Left ventricle myocardium superior (tissue), 1 donor: ENCODE measurements around the gene RAB11FIP4. TPM values are rescaled to one million over a fixed set of nuclear protein-coding genes. Genes with fewer than 3 reads are reported as not detected.

Experiments
- ATAC-seq: fragments of 200-7000 bp; cut with Tn5 transposase; one replicate; pipeline ENCODE4 v1.9.1; 2020; ENCODE audit warnings: mild to moderate bottlenecking, moderate library complexity
- DNase-seq: peaks from one replicate; pipeline ENCODE4 v3.0.0-alpha.2; 2020
- intact Hi-C: fragments of 100-400 bp; cut with micrococcal nuclease; formaldehyde crosslinking; loops from one replicate; pipeline ENCODE4 v1.11.0; 2022
- total RNA-seq: library from RNA; stranded (reverse); fragmentation: NEBNext Ultra II Directional; extraction: Animal tissue kit (Norgen Biotek cat#: 25700); gene quantifications from one replicate; pipeline ENCODE4 v1.2.1, GENCODE V29; 2021
- donor health status: DM: no; HTN: yes; CAD: no; lungs with severe emphysema.

The RAB11FIP4 gene
- total RNA-seq, 1 donor from 2014 or later = 15.8 TPM

GRCh38 chr17:31549525-31550388, 158.3 kb downstream of the RAB11FIP4 start:
- DNase-seq (peak; percentile 94), ATAC-seq (peak; percentile 94)
- intact Hi-C loops = no loop called here

DNA sequence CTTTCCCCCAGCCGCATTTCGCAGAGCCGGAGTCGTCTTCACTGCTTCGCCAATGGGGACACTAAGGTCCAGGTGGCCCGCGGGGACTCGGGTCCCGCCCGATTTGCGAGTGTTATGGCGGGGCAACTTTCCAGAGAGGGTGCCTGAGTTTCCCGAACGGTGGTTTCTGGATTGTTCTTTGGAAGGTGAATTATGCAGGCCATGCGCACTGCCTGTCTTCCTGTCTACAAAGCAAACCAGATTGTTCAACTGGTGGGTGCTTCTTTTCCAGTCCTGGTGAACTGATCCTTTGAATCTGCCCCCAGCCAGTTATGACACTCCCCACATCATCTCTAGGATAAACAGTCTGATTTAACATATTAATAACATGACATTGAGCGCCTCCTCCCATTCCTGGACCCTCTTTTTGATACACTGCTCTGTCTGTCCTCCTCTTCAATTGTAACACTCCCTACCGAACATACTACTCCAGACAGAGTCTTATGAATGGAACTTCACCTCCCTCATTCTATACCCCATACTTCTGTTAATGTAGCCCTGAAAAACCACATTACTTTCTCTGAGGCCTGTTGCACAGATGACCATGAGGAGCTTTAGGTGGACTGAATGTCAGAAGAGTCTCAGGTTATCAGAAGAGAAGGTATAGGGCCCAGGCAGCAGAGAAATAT, 159.0 kb downstream of the RAB11FIP4 start:
- DNase-seq (no peak), ATAC-seq (no peak)
- intact Hi-C loops = no loop called here

DNA sequence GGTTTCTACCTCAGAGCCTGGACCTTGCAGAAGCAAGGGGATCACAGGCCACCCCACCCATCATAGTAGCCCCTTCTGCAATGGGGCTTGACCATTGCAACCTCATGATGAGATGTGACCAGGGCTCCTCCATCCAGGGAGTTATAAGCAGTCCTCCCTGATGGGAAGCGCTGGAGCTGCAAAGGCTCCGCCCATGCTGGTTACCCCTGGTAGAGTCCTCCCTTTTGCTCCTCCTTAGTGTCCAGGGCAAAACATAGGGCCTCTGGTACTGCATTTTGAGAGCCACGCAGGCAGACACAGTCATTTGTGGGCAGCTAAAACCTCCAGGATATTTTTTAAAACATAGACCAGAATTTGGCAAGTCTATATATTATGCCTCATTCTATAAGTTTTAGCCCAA, 161.1 kb downstream of the RAB11FIP4 start:
- ATAC-seq = no peak
- intact Hi-C loops = no loop called here

DNA sequence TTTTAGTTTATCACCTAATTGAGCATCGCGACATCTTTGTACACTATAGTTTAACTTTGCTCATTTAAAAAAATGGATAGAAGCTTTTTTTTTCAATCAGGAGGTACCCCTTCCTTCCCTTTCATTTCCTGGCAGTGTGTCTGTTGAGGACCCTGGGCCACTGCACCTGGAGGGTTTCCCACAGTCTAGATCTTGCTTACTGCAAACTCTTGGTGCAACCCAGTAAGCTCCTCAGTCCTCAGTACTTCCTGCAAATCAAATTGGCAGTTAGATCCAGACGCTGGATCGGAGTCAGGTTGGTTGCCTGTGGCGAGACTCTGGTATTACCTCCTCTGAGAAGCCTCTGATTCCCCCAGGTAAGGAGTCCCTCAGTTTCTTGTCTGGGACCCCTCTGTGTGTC, 162.0 kb downstream of the RAB11FIP4 start:
- ATAC-seq (no peak), DNase-seq (no peak)
- intact Hi-C loops = no loop called here

More for the DNA sequence above, 161.1 kb downstream of the RAB11FIP4 start:
- DNase-seq = no peak

- intact Hi-C loops = loop anchor here (5.0 kb wide), 1 partner anchor 287 kb away; no protein-coding TSS in a partner anchor
- no peak for DNase-seq
- no peak for ATAC-seq
These were observed 163.5 kb downstream of the RAB11FIP4 start for GRCh38 chr17:31554930-31555329.

- ATAC-seq (no peak), DNase-seq (no peak)
- intact Hi-C loops = loop anchor here (5.0 kb wide), 1 partner anchor 285 kb away; no protein-coding TSS in a partner anchor
These were observed 165.6 kb downstream of the RAB11FIP4 start for GRCh38 chr17:31556969-31557645.

GRCh38 chr17:31558748-31559583, 167.5 kb downstream of the RAB11FIP4 start:
- peak; percentile 95 for ATAC-seq
- peak; percentile 89 for DNase-seq
- intact Hi-C loops = loop anchor here (5.0 kb wide), 1 partner anchor 283 kb away; no protein-coding TSS in a partner anchor

GRCh38 chr17:31559584-31560501, 168.4 kb downstream of the RAB11FIP4 start:
- DNase-seq = peak; percentile 65
- intact Hi-C loops = loop anchor here (5.0 kb wide), 1 partner anchor 282 kb away; no protein-coding TSS in a partner anchor
- peak; percentile 50 for ATAC-seq

DNA sequence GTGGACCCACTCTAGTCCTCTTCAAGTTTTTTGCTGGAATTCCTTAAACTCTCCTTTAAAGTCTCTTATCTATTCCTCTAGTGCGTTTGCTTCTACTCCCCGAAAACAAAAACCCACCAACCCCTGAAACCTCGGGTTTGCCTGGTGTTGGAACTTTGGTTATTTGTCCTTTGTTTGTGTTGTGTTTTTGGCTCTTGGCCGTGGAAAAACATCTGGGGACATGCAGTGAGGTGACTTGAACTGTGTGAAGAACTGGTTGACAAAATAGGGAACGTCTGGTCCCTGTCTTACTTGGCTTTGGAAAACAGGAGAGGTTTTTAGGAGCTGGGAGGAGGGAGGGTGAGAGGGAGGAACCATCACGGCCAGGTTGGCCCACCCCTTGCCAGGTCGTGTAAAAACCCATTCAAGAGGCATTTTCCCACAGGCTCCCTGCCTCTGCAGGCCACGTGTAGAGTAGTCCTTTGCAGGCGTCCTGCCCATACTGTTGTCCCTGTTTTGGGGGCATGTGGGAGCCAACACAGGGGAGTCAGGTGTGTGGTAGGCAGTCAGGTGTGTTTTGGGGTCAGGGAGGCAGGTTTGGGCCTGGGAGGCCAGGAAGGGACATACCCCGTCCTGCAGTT, 169.3 kb downstream of the RAB11FIP4 start:
- intact Hi-C loops = no loop called here
- DNase-seq = no peak
- ATAC-seq = no peak

GRCh38 chr17:31561469-31562375, 170.2 kb downstream of the RAB11FIP4 start:
- ATAC-seq = no peak
- intact Hi-C loops = no loop called here
- no peak for DNase-seq

- ATAC-seq (no peak), DNase-seq (no peak)
- intact Hi-C loops = no loop called here
These were observed 170.9 kb downstream of the RAB11FIP4 start for GRCh38 chr17:31562376-31562840.

GRCh38 chr17:31564291-31564690, 172.8 kb downstream of the RAB11FIP4 start:
- ATAC-seq = no peak
- intact Hi-C loops = no loop called here

DNA sequence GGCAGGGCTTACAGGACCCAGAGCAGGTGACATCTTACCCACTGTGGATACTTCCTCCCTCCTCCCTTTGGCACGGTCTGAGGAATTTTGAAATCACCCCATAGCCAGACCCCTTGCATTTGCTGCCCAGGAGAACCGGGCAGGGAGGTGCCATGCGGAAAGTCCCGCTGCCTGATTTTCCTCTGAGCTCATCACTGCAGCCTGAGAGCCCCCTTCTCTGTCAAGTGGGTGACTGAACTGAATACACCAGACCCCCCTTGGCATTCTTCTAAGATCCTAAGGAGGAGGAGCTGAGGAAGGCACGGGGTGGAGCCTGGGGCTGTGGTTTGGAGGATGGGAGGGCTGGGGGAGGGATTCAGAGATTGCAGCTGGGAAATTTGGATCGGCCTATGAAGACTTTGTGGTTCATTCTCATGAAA, 173.4 kb downstream of the RAB11FIP4 start:
- ATAC-seq = peak; percentile 40
- intact Hi-C loops = no loop called here
- DNase-seq = peak; percentile 26

More at GRCh38 chr17:31564291-31564690, 172.8 kb downstream of the RAB11FIP4 start:
- DNase-seq = no peak

DNA sequence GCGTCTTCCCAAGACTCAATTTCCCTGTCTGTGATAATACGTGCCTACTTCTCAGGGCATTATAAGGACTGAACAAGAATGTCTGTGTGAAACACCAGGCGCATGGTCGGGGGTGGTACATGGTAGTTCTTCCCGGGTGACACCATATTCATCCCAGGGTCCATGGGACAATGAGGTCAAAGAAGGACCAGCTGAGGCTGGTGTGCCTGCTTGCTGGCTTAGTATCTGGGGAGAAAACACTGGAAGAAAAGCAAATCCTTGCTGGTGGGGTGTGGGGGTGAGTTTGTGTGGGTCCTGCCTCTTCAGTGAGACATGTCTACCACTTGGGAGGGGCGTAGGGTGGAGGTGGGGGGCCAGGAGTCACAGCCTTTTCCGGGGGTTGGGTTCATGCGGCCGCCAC, 174.2 kb downstream of the RAB11FIP4 start:
- intact Hi-C loops = no loop called here
- DNase-seq = no peak

GRCh38 chr17:31566247-31566991, 174.9 kb downstream of the RAB11FIP4 start:
- DNase-seq (no peak), ATAC-seq (no peak)
- intact Hi-C loops = no loop called here

More for the DNA sequence above, 174.2 kb downstream of the RAB11FIP4 start:
- ATAC-seq = no peak
